ENCODE results near the gene MSL3B.

Gene MSL3B

DNA sequence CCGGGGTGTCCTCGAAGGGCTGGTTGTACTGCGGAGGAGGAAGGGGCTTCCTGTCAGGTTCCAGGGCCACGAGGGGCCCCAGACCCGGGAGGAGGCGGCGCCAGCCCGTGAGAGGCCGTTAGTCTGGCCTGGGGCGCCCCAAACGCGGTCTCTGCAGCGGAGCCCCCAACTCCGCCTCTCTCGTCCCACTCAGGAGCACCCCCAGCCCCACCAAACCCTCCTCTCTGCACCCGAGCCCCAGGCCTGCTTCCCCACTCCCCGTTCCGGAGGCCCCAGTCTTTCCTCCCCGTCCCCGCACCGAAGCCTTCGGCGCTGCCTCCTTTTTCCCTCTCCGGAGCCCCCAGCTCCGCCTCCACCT is 14.3 kb downstream of the MSL3B start:
- POLR2A ChIA-PET, result no interaction called here
- peak overlapping the region; percentile 79 to 96 for H3K4me3 ChIP-seq (replicated peaks in 1 of 2; ENCODE audit: low read depth in 1 of 2, low read length in 2 of 2)

GRCh38 chr2:233853353-233853752 is 14.8 kb downstream of the MSL3B start:
- Histone ChIP-seq H3K4me2 (ENCODE audit: low read length) (peak overlapping the region; percentile 91), H3K4me1 (ENCODE audit: control insufficient read depth in 1 of 2, insufficient read depth in 2 of 2, low read length in 2 of 2) (peaks cover 7 to 23% of the 10 kb centered on the region in 2 experiments), H3K4me3 (replicated peaks in 1 of 2; ENCODE audit: low read depth in 1 of 2, low read length in 2 of 2) (peak overlapping the region; percentile 79 to 96), H2AFZ (ENCODE audit: low read depth, low read length, poor library complexity, severe bottlenecking) (no peak overlapping the region), H3K27ac (ENCODE audit: low read depth, low read length) (peak overlapping the region; percentile 67), H3K9me3 (ENCODE audit: control insufficient read depth in 1 of 2, insufficient read depth in 1 of 2, low read depth in 1 of 2, low read length in 2 of 2) (no peaks in the 10 kb centered on the region), H3K9me2 (ENCODE audit: insufficient read depth) (no peaks in the 10 kb centered on the region), H3K27me3 (ENCODE audit: insufficient read depth, low read length) (no peaks in the 10 kb centered on the region), H4K20me1 (ENCODE audit: insufficient read depth) (no peaks in the 10 kb centered on the region), H3K79me2 (ENCODE audit: insufficient read depth, low read length) (peaks cover 59% of the 10 kb centered on the region), H3K9ac (ENCODE audit: low read length) (peak overlapping the region; percentile 99), H3K36me3 (ENCODE audit: control insufficient read depth in 1 of 2, insufficient read depth in 2 of 2, low read length in 2 of 2) (peaks cover 29 to 52% of the 10 kb centered on the region in 2 experiments)
- TF ChIP-seq EGR1 (IDR thresholded peaks at IDR 0.05; ENCODE audit: low read depth) (0 out of 2 replicates have a peak, but pooled peaks have one; percentile 15), CEBPB (IDR thresholded peaks at IDR 0.05; ENCODE audit: low read depth) (no peak)
- RAD21 ChIA-PET (ENCODE audit: low non-redundant PET in 1 of 2, low total read pairs in 2 of 2, uncharacterized antibody in 2 of 2, unreplicated experiment in 2 of 2), result no interaction called here
- CTCF ChIA-PET, result no interaction called here
- POLR2A ChIA-PET, result no interaction called here
- ATAC-seq (no peak), DNase-seq (ENCODE audit: low read depth, low spot score) (no peak)
- TSS peak; percentile 44 for BruUV-seq (replicated peaks)
- intact Hi-C loops (cut with micrococcal nuclease), result no loop called here

More for the DNA sequence above, 14.3 kb downstream of the MSL3B start:
- Histone ChIP-seq H3K79me2 (ENCODE audit: insufficient read depth, low read length) (peaks cover 54% of the 10 kb centered on the region), H3K27me3 (ENCODE audit: insufficient read depth, low read length) (no peaks in the 10 kb centered on the region), H4K20me1 (ENCODE audit: insufficient read depth) (no peaks in the 10 kb centered on the region), H3K4me2 (ENCODE audit: low read length) (peak overlapping the region; percentile 91), H3K9me2 (ENCODE audit: insufficient read depth) (no peaks in the 10 kb centered on the region), H3K27ac (ENCODE audit: low read depth, low read length) (peak overlapping the region; percentile 67), H3K9me3 (ENCODE audit: control insufficient read depth in 1 of 2, insufficient read depth in 1 of 2, low read depth in 1 of 2, low read length in 2 of 2) (no peaks in the 10 kb centered on the region), H3K9ac (ENCODE audit: low read length) (peak overlapping the region; percentile 99), H3K4me1 (ENCODE audit: control insufficient read depth in 1 of 2, insufficient read depth in 2 of 2, low read length in 2 of 2) (peaks cover 7 to 23% of the 10 kb centered on the region in 2 experiments), H3K36me3 (ENCODE audit: control insufficient read depth in 1 of 2, insufficient read depth in 2 of 2, low read length in 2 of 2) (peaks cover 28 to 47% of the 10 kb centered on the region in 2 experiments), H2AFZ (ENCODE audit: low read depth, low read length, poor library complexity, severe bottlenecking) (no peak overlapping the region)
- BruUV-seq (replicated peaks), result no TSS peak
- no peak; the same call in 1 of the 2 replicates for TF ChIP-seq POLR2AphosphoS5 (IDR thresholded peaks at IDR 0.05; ENCODE audit: low read depth, low read length)
- TF ChIP-seq SP1 (IDR thresholded peaks at IDR 0.05; ENCODE audit: low read depth), result no peak
- no peak for TF ChIP-seq TCF7L2 (IDR thresholded peaks at IDR 0.05; ENCODE audit: borderline replicate concordance, extremely low read depth, insufficient read depth, insufficient read length)
- no peak for TF ChIP-seq MAX (IDR thresholded peaks at IDR 0.05)
- CTCF ChIA-PET, result no interaction called here
- ATAC-seq, result peak; percentile 12; the same call in 1 of the 2 replicates
- RAD21 ChIA-PET (ENCODE audit: low non-redundant PET in 1 of 2, low total read pairs in 2 of 2, uncharacterized antibody in 2 of 2, unreplicated experiment in 2 of 2), result no interaction called here
- DNase-seq (ENCODE audit: low read depth, low spot score), result no peak
- intact Hi-C loops (cut with micrococcal nuclease), result no loop called here

Data from HCT116 (cell line).